ENCODE results near the gene ANK3.

Gene ANK3

DNA sequence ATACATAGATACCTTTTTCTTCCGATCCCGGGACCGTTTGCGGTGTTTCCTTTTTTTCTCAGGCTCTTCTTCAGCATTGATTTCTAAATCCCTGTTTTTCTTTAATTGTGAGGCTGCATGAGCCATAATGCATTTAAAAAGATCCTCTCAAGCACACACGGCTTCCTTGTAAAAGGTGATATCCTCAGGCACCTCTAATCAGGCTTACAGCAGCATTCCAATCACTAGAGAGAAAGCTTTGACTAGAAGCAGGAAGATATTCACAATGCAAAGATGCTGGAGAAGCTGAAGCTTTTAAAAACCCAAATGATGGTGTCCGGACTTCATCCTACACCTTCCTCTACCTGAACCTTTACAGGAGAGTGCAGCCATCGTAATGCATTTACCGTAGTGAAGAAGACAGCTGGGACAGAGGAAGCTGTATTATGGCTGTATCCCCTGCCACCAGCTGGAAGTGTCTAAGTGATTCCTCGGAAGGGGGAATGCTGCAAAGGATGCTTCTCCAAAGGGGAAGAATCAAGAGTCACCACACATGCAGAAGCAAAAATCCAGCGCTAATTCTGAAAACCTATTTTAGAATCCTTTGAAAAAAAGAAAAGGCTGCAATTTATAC lies at the start of gene ANK3:
Gene ANK3, minus strand, starts transcription at position 463 of the 613 bp plus-strand sequence. Its CDS starts 337 bp downstream, at position 126.
- no peak for DNase-seq

DNA sequence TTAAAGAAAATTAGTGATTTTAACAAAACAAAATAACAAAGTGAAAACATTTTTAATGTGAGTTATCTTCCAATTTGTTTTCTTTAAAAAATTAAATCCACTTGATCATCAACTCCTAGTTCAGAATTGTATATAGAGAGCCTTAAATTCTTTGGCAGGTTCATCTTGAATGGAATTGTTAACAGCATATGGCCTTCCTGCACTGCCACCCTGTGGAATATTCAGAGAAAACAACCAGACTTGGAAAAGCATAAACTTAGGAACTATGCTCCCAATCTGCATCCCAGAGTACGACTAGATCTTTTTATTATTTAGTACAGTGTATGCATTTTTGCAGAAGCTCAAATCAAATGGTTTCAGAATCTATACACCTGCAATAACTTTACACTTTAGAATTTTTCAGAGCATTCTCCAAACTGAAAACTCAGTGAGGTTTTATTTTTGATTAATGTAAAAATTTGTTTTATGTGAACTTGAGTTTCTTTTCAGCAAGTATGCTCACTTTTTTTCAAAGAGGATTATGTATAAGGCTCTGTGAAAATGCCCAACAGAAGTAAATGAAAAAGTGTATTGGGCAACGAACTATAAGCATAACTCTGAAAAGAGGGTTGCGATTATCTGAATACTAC lies 44.9 kb upstream of the ANK3 start:
- peak; percentile 32 to 47 for DNase-seq

DNA sequence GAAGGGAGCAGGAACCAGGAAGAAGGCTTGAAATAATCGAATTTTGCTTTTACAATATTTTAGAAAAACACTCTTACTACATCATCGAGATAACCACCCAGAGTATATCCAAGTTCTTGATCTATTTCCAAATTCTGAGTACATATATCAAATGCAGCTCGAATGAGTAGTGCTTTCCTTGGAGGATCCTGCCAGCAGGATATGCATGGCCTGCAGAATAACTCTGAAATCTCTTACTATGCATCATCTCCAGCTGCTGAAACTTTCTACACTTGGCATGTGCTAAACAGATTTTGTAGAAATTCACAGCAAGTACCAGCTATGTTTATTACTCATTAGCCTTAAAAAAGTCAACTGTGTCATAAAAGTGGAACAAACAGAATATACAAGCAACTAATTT lies 44.0 kb upstream of the ANK3 start:
- DNase-seq, result no peak

DNA sequence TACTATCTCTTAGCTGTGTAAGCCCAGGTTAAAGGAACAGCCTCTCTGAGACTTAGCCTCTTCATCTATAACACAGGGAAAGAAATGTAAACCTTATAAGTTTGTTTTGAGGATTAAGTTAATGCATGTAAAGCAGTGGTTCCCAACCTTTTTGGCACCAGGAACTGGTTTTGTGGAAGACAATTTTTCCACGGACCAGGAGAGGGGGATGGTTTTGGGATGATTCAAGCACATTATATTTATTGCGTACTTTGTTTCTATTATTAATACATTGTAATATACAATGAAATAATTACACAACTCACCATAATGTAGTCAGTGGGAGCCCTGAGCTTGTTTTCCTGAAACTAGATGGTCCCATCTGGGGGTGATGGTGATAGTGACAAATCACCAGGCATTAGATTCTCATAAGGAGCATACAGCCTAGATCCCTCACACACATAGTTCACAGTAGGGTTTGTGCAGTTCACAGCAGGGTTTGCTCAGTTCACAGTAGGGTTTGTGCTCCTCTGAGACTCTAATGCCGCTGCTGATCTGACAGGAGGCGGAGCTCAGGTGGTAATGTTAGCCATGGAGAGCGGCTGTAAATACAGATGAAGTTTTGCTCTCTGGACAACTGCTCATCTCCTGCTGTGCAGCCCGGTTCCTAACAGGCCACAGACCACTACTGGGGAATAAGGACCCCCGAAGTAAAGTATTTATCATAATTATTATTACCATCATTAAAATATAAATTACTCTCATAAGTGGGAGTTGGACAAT lies 41.3 kb upstream of the ANK3 start:
- no peak for DNase-seq

DNA sequence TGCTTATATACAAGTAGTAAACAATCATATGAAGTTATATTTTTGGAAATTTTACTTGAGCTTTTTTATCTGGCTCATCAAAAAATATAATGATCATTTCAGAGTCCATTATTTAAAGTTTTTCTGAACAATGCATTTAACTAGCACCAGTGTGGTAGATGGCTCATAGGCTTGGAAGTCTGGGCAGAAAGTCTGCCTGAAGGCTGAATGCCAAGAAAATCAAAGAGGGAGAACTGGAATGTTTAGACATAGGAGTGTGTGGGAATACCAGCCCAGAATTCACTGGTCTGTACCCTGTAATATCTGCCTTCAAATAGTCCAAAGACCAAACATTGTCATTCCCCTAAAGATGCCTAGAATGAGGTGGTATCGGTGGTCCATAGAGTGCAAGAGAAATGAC lies 40.3 kb upstream of the ANK3 start:
- DNase-seq, result no peak

DNA sequence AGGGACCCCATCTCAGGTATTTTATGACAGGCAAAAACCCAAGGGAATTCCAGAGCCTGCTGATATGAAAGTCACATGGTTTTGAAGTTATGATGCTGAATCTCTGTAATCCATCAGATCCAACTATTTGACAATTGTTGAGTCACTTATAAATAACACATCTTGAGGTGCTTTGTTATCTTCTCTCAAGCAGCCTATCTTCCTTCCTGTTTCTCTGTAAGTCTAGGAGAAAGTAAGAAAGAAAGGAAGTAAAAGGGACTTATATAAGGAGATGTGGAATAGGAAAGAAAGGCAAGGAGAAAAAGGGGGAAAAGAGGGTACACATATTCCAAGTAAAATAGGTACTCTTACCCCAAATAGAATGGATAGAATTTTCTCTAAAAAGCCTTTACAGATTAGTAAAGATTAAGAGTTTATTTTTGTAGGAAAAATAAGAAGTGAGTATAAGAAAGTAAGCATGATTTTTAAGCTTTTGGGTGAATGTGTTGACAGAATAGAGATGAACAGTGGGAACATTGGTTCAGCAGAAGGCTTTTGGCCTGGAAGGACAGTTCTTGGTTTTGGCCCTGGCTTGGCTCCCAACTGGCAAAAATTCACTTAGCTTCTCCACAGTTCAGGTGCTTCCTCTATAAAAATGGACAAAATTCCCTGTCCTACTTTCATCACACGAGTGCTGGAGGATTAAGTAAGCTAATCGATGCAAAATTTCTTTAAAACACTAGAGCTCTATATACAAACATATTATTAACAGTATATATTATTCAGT lies 39.6 kb upstream of the ANK3 start:
- DNase-seq, result no peak

DNA sequence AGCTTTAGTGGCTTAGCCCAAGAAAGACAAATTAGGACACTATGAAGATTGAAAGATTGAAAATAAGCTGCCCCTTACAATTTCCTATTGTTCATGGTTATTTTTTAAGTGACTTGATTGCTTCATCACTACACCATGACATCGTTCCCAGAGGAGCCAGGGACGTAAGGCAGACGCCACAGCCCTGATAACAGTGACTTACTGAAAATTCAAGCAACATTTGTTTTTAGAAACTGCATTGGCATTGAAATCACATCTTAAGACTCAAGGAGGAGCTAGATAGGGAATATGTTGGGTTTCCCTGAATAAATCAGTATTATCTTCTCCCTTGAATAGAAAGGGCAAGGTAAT lies 38.7 kb upstream of the ANK3 start:
- no peak for DNase-seq

DNA sequence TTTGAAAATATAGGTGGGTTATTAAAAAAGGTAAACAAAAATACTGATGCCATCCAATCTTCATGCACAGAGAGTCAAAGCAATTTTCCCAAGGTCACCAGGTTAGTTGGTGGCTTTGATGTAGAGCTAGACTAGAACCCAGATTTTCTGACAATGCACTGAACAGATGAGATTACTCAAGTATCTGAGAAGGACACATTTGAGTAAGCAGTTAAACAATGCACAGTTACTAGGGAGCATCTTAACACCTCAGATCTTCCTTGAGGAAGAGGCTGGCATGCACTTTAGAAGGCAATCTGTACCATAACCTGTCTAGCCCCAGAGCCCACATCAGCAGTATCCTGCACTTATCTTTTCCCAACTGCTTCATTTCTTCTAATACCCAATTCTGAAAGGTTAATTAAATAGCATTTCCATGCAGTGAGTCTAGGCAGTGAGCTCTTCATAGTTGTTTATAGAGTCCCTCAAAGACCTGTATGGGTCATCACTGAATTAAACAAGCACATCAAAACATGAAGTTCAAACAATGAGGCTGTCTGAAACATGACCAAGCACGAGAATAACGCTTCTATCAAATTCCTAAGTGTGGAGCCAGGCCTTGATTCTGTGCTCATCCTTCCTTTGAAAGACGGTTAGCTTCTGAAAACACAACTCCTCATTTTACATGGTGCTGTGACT lies 38.2 kb upstream of the ANK3 start:
- no peak for DNase-seq

DNA sequence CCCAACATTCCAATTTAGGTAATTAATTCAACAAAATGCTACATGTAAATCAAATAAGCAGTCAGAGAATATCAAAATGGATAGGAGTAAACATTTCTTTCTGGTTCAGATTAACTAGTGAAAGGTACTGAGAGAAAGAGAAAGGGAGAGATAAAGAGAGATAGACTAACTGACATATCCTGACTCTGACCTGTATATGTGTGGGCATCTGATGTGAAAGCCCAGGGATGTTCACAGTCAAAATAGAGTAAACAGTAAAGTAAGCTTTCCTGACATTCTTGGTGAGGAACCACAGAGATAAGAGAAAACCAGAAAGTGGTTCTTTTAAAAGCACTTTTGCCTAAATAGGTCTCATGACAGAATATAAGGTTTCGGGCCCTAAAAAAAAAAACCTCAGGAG lies 37.5 kb upstream of the ANK3 start:
- DNase-seq, result no peak

DNA sequence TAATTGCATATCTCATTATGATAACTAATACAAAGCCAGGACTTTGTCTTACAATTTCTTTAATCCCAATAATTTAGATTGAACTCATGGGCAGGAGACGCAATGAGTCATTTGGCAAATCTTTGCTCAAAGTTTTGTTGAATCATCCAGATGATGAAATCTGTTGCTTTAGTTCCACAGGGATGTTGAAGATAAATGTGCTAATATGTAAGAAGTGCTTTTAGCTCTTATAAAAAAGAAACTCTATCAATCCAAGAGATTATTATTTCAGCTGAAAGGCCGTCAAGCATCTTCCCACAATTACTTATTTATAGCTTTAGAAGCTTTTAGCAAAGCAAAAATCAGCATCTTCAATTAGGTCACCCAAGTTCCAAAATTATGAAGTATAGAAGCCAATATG lies 36.8 kb upstream of the ANK3 start:
- DNase-seq, result no peak

DNA sequence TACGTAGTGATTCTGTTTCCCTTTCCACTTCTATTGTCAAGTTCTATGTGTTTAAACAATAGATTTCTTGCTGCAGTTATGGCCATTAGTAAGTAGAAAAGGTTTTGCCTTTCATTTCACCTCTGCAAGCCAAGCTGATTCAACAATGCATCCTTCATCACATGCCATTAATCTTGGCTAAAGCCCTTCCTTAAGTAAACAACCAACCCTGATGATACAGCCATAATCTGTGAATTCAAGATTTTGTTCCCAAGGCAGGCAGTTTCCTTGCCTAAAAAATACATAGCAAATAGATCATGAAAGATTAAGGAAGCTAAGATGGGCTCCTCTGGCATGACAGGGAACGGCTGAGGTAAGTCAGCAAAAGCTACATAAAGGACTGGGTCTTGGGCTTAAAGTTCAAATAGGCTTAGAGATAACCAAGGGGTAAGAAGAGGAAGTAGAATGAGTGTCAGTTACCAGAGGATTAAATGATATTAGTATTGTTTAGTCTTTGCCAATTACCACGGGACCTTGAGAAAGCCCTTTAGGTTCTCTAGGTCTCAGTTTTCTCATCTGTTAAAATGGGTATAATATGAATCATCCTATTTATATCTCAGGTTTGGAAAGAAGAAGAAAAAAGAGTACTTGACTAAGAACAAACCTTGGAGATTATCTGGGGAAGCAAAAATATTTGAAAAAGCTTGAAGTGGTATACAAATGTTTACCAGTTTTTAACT lies 35.9 kb upstream of the ANK3 start:
- DNase-seq, result no peak

DNA sequence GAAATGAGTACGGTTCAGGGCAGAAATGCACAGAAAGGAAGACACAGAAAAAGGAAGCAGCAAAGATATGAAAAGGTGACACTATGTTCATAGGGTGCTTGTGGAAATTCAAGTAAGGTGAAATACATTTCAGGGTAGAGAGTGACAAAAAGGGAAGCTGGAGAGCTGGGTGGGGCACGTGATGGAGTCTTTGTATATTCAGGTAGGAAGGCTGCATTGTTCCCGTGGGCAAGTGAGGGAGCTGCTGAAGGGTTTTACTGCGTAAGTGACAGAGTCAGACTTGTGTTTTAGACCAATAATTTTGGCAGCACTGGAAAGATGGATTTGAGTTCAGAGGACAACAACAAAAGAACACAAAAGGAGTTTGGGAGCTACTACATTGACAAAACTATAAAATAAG lies 35.3 kb upstream of the ANK3 start:
- DNase-seq, result no peak

DNA sequence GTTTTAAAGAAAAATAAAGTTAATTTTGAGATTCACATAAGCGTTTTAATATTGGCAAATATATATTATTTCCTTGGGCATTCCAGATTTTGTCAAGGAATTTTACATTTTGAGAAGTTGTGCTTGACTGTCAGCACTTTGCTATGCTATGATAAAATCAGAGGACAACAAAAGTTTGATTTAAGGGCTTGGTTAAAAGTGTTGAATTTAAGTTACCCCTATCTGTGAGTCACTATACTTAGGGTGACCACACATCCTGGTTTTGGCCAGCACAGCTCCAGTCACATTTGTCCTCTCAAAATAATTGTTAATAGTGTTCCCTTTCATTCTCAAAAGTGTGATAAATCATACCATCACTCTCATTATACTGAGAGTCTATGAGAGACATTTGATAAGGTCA lies 34.2 kb upstream of the ANK3 start:
- DNase-seq, result no peak

DNA sequence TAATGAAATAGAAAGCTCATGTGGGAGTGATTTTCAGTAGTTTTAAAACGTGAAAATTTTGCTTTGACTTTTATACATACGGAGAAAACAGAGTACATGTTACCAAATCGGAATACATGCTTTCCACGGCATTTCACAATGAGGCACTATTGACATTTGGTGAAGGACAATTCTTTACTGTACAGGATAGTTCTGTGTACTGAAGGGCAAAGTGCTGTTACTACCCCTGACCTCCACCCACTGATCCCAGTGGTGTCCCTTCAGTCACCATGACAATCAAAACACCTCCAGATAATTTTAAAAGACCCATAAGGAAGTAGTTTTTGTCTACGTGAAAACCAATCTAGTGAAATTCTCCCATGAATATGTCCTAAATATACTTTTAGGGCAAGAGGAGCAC lies 33.1 kb upstream of the ANK3 start:
- no peak for DNase-seq

DNA sequence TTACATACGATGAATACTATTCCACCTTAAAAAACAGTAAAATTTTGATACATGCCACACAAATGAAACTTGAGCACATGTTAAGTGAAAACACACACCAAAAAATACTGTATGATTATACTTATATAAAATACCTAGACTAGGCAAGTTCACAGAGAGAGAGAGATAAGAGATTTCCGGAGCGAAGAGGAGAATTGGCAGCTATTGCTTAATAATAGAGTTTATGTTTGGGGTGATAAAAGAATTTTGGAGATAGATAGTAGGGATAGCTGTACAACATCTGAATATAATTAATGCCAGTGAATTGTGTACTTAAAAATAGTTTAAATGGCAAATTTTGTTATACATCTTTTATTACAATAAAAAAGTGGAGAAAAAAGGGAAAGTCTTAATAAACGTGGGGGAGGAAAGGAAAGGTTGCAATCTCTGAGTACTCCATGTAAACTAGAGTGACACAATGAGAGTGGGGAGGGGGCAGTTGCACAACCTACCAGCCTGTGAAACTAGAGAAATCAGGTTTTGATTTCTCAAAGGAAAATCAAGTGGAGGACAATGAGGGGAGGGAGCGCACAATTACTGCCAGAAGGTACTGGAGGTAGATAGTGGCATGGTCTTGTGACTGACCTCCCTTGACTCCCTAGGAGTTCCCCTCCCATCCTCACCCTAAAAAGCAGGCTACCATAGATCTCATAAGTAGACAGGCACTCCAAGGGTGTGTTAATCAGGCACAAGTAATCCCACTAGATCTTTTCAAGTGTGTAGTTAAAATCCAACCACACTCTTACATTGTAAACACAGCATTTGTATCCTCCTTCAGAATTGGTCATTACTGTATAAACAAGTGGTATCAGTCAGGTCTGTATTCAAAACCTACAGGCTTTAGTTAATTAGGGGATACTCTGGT lies 31.6 kb upstream of the ANK3 start:
- no peak for DNase-seq

DNA sequence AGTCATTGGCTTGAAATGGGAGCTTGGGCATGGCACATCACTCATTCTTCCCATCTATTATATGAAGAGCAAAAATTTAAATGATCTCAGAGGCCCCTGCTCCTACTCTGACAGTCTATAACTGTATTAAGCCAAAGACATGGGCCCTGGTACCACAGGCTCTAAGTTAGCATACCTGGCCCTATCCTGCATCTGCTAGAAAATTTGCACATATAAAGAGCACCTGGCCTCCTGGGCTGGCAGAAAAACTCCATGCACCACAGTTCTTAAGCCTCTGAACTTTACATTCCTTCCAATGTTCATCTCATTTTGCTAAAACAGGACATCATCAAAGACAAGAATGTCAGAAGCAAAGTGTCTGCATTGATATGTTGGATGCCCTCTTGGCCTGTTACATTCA lies 29.6 kb upstream of the ANK3 start:
- no peak for DNase-seq

DNA sequence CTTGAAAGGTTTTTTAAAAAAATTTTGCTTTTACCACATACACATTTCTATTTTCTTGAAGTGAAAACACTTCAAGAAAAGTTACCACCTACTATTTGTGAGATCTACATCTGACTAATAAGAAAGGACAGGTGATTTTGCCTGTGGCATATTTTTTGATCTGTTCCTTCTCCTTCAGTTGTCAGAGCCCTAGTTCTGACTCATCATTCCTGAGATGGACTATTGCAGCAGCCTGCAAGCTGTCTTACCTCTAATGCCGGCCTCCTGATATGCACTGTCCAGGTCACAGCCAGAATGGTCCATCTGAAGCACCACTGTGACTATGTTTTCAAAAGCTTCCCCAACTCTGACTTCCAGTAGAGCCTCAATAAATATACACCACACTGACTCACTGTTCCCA lies 28.2 kb upstream of the ANK3 start:
- DNase-seq, result no peak

DNA sequence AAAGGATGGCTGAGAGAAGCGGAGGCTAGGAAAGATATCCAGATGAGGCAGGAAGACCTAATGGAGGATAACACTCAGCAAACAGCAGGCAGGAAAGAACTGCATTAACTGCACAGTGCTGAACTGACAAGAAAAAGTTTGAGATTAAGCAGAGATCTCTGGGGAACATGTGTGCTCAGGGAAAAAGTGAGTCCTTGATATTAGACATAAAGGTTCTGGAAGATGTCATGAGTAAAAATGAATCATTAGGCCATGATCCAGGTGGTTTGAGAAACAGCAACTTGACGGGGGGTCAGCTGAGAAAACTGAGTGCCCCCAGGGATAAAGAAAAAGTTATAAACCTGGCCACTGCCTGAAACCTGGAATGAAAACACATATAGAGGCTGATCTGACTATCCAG lies 27.3 kb upstream of the ANK3 start:
- no peak for DNase-seq

DNA sequence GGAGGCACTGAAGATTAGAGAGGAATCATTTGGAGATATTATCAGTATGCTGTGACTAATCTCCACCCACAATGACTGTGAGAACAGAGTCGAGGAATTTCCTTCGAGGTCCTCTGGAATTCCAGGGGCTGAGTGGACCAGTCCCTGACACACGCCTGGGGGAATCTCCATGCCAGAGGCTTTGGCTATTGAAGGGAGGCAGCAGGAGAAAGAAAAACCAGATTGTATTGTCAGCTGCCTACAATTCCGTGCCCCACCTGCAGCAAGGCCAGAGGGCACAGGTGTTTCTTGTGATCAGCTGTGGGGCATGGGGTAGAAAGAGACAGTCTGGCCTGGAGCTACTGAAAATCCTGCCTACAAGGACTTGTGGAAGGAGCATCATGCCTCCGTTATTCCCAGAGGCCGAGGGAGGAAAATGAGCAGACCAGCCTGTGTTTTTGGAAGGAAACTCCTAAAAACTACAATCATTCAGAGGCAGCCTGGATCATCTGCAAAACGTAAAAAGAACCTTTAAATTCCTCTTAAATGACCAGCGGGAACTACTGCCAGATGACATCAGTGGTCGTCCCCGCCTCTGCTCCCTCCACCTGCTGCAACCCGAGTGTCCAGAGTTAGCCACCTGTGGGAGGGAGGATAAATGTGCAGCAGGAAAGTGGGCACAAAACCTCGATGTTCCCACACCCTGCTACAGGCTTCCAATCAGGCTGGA lies 25.4 kb upstream of the ANK3 start:
- DNase-seq, result no peak

DNA sequence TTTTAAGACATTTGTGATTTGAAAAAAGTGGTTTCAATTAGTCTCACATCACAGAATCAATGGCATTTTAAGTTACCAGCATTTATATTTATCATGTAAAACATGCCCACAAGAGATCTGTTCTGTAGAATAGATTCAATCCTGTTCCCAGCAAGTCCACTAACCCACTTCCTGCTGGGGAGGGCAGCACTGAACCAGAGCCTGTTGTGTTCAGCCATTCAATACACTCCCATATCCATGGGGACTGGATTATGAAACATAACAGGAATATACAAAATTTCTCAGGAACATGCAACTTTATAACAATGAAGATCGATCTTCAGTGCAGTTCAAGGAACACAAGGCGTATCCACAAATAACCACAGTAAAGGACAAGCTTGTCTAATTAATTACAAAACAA lies 24.4 kb upstream of the ANK3 start:
- DNase-seq, result no peak

Measured in AML-193 (cell line).